GM21381 (cell line): Measurements from ENCODE around the gene MGA.

Experiments
- ATAC-seq: cut with Tn5 transposase; IDR thresholded peaks from one replicate; pipeline ENCODE4 v1.9.1; 2021; ENCODE audit warnings: mild to moderate bottlenecking, moderate library complexity; ENCODE audit not compliant: unreplicated experiment

The MGA gene

GRCh38 chr15:41780266-41780665, 120.1 kb downstream of the MGA start:
- ATAC-seq: no peak

GRCh38 chr15:41780727-41781126, 120.5 kb downstream of the MGA start:
- ATAC-seq: no peak

GRCh38 chr15:41782371-41783282, 122.4 kb downstream of the MGA start:
- ATAC-seq: no peak

- no peak for ATAC-seq
Measured at GRCh38 chr15:41783296-41783695, 123.1 kb downstream of the MGA start.

GRCh38 chr15:41788262-41788661, 128.1 kb downstream of the MGA start:
- no peak for ATAC-seq

- no peak for ATAC-seq
Measured at GRCh38 chr15:41789236-41789635, 129.0 kb downstream of the MGA start.

- ATAC-seq: no peak
Measured at GRCh38 chr15:41789662-41790061, 129.5 kb downstream of the MGA start.

GRCh38 chr15:41790169-41790568, 130.0 kb downstream of the MGA start:
- ATAC-seq: no peak

- no peak for ATAC-seq
Measured at GRCh38 chr15:41790756-41791546, 130.7 kb downstream of the MGA start.

GRCh38 chr15:41791547-41791937, 131.3 kb downstream of the MGA start:
- no peak for ATAC-seq

GRCh38 chr15:41792000-41792637, 131.9 kb downstream of the MGA start:
- no peak for ATAC-seq

GRCh38 chr15:41794081-41794480, 133.9 kb downstream of the MGA start:
- ATAC-seq: no peak

- no peak for ATAC-seq
Measured at GRCh38 chr15:41795996-41796856, 136.0 kb downstream of the MGA start.

- no peak for ATAC-seq
Measured at GRCh38 chr15:41797201-41797944, 137.2 kb downstream of the MGA start.

- no peak for ATAC-seq
Measured at GRCh38 chr15:41798607-41799487, 138.6 kb downstream of the MGA start.

- no peak for ATAC-seq
Measured at GRCh38 chr15:41799488-41799805, 139.2 kb downstream of the MGA start.

- no peak for ATAC-seq
Measured at GRCh38 chr15:41801185-41801584, 141.0 kb downstream of the MGA start.

- ATAC-seq: no peak
Measured at GRCh38 chr15:41801850-41802455, 141.7 kb downstream of the MGA start.

- ATAC-seq: no peak
Measured at GRCh38 chr15:41804361-41804760, 144.2 kb downstream of the MGA start.
